Breast epithelium (tissue), 3 donors: ENCODE measurements around the gene MAD2L2.

Source experiments
- CTCF ChIP-seq, 3 donors: fragments of 450-650 bp; IDR thresholded peaks; one replicate each; pipeline ENCODE4 v1.5.1; 2016 to 2017; ENCODE audit warnings: antibody characterized with exemption in 3 of 3, mild to moderate bottlenecking in 3 of 3, moderate library complexity in 3 of 3
- POLR2A ChIP-seq: fragments of 450-650 bp; IDR thresholded peaks from one replicate; pipeline ENCODE4 v1.6.1; 2016; ENCODE audit warnings: antibody characterized with exemption, mild to moderate bottlenecking, moderate library complexity
- POLR2AphosphoS5 ChIP-seq, 3 donors: sonication (generic); formaldehyde crosslinking; IDR thresholded peaks; one replicate each; pipeline ENCODE4 v1.6.1; 2017; ENCODE audit warnings: antibody characterized with exemption in 3 of 3

DNA sequence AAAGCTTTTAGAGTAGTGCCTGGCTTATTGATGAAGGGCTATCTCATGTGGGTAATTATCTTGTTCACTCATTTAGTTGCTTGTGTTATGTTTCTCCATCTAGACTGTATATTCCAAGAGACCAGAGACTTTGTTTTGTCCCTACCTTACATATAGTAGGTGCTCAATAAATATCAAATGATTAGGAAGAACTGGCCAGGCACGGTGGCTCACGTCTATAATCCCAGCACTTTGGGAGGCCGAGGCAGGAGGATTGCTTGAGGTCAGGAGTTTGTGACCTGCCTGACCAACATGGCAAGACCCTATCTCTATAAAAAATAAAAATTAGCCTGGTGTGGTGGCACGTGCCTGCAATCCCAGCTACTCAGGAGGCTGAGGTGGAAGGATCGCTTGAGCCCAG lies 35.7 kb downstream of the MAD2L2 start:
- TF ChIP-seq CTCF (IDR thresholded peaks at IDR 0.05) = no peak
- TF ChIP-seq POLR2A = no peak
- no peak for TF ChIP-seq POLR2AphosphoS5 (IDR thresholded peaks at IDR 0.05)
